ENCODE measurements around the gene ELL2. TPM values are rescaled to one million over a fixed set of nuclear protein-coding genes. Genes with fewer than 3 reads are reported as not detected.

The ELL2 gene
- total and polyA plus RNA-seq, 10 donors, result 4.3 to 109 (median 66.8) TPM

GRCh38 chr5:95835682-95836385 is 125.8 kb downstream of the ELL2 start:
- TF ChIP-seq POLR2A (IDR thresholded peaks at IDR 0.05), result no peak
- peak in 2 of 3 donors; percentile 21 to 47 for TF ChIP-seq POLR2AphosphoS5 (IDR thresholded peaks at IDR 0.05)
- Histone ChIP-seq H3K4me3 (peak overlapping the region; percentile 41 to 74 (median 54)), H3K27me3 (replicated peaks in 1 of 7) (no peaks in the 10 kb centered on the region), H3K36me3 (no peaks in the 10 kb centered on the region), H3K4me1 (peaks cover 17 to 77% (median 51%) of the 10 kb centered on the region in 6 donors), H3K9me3 (no peaks in the 10 kb centered on the region), H3K27ac (peak overlapping the region; percentile 94 to 99 (median 97))
- intact Hi-C loops (cut with DNase I; ENCODE audit: low total_unique reads), result no loop called here
- WGBS, 5 donors, result 7 to 17% (median 9%) methylated on average over 10 of the region's 10 CpGs
- peak; percentile 81 for DNase-seq

Other genes with a start within 250 kb of the ELL2 start
- gene RHOBTB3, start 230.5 kb downstream of the ELL2 start, total RNA-seq, result 10 to 100 TPM; 33.2 to 71.1 (median 43.5) TPM
- gene RHOBTB3, start 230.5 kb downstream of the ELL2 start, polyA plus RNA-seq, result 1 to 10 TPM; 4.5 to 9.0 (median 5.2) TPM
- 100 to 1,000 TPM in 2 of 7 donors, 10 to 100 TPM in 5; 59.3 to 130 (median 68.7) TPM for gene GLRX, start 139.1 kb downstream of the ELL2 start, total RNA-seq
- gene GLRX, start 139.1 kb downstream of the ELL2 start, polyA plus RNA-seq, result 100 to 1,000 TPM in 2 of 3 donors, 10 to 100 TPM in 1; 85.2 to 149 (median 108) TPM